Umbilical cord (tissue), 2 donors: Measurements from ENCODE around the gene KCNN3. TPM values are rescaled to one million over a fixed set of nuclear protein-coding genes. Genes with fewer than 3 reads are reported as not detected.

Source experiments
- DNase-seq: peaks from one replicate; pipeline ENCODE4 v3.0.0-alpha.2; 2015; ENCODE audit warnings: low spot score
- total RNA-seq: library from RNA; depleted of rRNA; stranded (reverse); fragments of >200 nt; gene quantifications from one replicate; pipeline ENCODE4 v1.2.3, GENCODE V29; 2014; ENCODE audit warnings: low replicate concordance; ENCODE audit not compliant: insufficient read depth

The KCNN3 gene
- total RNA-seq, 1 donor from 2014 or later = 1.9 TPM

GRCh38 chr1:154880671-154881070 lies 10.6 kb upstream of the KCNN3 start:
- no peak for DNase-seq

DNA sequence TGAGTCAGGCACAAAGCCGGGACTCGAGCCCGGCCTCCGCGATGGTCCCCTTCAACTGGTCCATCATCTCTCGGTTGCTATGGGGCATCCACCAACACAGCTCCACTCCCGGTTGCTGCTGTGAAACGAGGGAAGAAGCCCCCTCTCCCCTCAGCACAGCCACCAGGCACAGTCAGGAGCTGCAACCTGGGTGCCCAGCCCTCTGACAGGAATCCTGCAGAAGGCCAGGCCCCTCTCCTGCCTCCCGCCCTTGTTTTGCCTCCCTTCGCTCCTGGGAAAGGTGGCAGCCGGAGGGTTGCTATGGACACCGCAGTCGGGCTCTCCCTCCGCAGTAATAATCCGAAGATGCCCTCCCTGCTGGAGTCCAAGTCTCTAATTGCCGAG lies 8.9 kb upstream of the KCNN3 start:
- DNase-seq = no peak

DNA sequence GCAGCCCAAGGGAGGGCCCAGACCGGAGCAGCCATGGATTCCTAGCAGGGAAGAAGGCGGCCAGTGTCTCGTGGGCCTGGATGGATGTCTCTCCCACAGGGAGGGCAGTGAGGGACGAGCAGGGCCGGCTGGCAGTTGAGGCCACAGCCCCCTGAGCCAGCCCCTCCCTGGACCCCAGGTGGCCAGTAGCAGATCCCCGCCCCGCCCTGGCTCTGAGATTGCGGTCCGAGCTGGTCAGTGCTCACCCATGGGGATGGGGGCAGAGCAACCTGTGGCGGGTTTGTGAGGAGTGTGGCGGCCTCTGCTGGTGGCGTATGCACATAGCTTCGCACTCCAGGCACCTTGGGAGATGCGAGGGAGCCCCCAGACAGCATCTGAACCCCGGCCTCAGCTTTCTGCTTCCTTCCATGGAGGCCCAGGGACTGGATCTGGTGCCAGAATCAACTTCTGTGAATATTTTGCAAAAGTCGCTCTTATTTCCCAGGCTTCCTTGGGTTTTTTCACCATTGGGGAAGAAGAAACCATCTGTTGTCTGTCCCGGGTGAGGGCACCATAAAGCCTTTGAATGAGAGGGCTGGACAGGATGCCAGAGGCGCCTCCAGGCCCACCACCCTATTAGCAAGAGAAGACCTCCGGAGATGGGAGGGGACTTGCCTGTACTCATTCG lies 8.4 kb upstream of the KCNN3 start:
- DNase-seq = peak; percentile 73

DNA sequence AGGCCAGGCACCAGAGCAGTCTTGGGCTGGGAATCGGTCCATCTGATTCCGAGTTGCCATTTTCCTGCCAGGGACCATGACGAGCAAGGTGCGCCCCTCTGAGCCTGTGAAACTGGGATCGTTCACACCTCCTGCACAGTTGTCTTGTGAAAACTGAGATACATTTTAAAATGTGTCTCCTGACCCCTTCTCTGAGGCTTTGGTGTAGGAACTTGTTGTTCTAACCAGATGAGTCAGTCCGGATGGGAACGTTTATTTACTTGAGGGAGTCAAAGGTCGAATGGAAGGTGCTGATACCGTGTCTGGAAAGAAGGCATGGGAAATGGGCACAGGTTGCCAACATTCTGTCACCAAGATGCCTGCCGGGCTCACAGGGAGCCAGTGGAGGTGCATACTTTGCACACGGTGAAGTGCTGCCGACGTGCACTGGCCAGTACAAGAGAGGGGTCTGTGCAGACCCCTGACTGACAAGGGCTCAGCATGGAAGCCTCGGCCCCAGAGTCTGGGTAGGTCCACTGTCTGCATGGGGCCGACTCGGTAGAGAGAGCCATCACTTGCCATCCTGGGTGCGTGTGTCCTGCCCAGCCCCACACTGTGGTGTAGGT lies 7.4 kb upstream of the KCNN3 start:
- DNase-seq = no peak

- no peak for DNase-seq
Observed at GRCh38 chr1:154876842-154877369, 6.8 kb upstream of the KCNN3 start.

- no peak for DNase-seq
Observed at GRCh38 chr1:154874465-154874864, 4.4 kb upstream of the KCNN3 start.

DNA sequence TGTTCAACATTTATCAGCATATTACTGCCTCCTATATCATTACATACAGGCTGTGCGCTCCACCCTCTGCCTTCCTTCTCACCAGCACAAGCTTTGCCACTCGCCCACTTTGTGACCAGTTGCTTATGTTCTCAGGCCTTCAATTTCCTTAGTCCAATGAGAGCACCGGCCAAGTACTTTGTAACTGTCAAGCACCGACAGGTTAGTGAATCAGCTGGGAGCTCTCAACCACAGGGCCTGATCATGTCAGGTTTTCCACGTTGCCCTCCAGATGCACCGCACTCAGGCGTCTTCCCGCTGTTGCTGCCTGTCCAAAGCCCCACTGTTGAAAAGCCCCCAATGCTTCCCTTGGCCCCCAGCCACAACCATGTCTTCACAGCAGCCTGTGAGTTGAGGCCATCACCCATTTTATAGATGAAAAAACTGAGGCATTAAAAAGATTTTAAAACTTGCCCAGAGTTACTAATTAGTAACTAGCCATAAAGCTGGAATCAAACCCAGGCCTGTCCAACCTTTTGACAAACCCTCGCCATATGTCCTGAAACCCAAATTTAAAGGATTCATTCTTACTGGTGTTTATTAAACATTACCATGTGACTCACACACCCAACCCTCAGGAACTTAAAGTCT lies 3.4 kb upstream of the KCNN3 start:
- DNase-seq = no peak

DNA sequence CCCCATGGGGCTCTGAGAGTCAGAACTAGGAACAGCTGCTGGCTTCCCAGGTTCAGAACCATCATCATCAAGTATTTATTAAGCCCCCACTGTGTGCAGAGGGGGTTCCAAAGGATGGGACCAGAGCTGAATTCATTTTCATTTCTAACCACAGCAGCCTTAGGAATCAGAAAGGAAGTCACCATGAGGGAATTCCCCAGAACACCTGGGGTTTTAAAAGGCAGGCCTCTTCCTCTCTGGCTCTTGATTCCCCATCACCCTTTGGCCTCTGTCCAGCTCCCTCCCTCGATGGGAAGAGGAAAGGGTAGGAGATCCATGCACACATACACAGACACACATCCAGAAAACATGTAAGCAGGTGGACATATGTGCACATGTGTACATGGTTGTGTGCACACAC lies 1.3 kb upstream of the KCNN3 start:
- no peak for DNase-seq

- no peak for DNase-seq
Observed at GRCh38 chr1:154870734-154871133, 653 bp upstream of the KCNN3 start.

GRCh38 chr1:154869351-154870114 lies 548 bp downstream of the KCNN3 start:
- DNase-seq = peak; percentile 74

GRCh38 chr1:154867841-154868605 lies 2.1 kb downstream of the KCNN3 start:
- no peak for DNase-seq

DNA sequence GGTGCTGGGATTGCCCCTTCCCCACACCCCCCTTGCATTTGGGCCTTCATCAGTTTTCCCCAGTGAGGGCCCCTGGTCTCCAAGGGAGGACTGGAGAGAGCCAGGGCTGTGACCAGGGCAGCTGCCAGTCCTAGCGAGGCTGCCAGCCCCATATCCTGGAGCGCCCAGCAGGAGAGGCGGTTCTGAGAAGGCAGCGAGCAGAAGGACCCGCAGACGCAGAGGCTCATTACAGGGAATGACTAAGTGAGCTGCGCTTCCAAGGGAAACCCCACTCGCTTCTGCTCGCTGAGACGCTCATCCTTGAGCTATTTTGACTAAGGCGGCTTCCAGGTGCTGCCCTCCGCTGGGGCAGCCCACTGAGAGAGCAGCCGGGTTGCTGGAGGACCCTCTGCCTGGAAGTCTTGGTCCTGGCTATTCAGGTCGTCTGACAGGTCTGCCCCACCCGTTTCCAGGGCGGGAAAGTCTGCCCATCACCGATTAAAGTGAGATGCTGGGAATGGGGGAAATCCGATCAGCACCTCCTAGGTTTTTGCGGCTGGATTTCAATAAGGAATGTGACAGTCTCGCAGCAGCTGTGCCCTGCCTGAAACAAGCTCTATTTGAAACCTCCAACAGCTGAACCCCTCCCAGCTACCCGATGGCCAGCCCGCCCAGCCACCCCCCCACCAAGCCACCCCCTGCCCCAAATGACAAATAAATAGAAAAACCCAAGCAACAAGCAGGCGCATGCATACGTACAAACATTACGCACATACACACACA lies 2.8 kb downstream of the KCNN3 start:
- peak; percentile 71 for DNase-seq

DNA sequence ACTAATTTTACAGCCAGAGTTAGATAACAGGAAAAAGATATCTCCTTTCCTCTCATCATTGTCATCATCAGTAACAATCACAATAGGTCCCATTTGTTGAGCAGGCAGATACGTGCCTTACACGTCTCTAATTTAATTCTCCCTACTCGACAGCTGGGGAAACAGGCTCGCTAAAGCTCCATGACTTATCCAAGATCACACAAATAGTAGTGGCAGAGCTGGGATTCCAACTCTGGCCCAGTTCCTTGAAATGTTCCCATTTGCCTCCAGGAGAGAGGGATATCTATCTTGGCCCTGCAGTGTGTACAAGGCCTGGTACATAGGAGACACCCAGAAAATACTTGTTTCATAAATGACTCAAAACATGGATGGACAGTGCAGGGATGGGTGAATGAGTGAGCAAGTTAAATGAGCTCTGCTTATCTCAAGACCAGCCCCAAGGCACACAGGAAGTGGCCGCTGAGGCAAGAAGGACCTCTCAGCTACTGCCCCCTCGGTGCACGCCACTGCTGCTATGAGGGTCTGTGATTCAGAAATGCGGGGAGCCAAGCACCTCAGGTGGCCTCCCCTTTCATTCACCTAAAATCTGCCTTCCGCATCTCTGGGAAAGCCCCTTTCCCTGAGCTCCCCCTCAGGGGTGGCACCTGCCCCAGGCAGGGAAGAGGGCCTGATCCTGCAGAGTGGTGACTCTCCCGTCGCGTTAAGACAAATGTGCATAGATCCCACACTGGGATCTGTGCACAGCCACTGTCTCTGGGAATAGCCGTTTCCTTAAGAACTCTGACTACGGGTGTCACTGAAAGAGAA lies 3.6 kb downstream of the KCNN3 start:
- no peak for DNase-seq

GRCh38 chr1:154865442-154866256 lies 4.4 kb downstream of the KCNN3 start:
- DNase-seq = no peak

DNA sequence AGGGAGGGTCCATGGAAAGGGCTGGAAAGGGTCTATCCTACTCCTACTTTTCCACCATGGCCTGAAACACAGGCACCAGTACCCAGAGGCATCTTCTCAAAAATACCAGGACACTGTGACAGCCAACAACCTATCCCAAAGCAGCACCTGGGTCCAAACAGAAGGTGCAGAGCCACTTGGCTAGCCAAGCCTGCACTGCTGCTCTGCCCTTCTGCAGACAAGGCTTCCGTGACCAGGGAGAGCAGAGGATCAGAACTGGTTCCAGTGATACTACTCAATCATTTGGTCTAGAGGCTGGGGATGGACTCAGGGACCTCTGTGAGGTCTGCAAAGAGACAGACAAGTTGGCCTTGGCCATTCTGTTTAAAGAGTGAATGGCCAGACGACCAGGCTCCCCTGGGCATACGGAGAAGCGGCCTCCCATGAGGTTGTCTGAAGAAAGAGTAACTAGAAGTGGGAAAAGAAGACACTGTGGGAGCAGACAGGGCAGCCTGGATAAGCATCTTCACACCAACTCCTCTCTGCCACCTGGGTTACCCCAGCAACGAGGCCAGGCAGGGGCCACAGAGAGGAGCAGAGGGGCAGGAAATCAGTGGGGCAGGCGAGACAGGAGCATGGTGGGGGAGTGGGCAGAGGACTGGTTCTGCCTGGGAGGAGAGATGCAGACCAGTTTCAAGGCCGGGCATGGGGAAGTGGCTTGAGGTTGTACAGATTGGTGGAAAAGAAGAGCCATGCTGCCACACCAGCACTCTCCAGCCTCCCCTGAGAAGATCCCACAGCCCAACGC lies 5.7 kb downstream of the KCNN3 start:
- no peak for DNase-seq

DNA sequence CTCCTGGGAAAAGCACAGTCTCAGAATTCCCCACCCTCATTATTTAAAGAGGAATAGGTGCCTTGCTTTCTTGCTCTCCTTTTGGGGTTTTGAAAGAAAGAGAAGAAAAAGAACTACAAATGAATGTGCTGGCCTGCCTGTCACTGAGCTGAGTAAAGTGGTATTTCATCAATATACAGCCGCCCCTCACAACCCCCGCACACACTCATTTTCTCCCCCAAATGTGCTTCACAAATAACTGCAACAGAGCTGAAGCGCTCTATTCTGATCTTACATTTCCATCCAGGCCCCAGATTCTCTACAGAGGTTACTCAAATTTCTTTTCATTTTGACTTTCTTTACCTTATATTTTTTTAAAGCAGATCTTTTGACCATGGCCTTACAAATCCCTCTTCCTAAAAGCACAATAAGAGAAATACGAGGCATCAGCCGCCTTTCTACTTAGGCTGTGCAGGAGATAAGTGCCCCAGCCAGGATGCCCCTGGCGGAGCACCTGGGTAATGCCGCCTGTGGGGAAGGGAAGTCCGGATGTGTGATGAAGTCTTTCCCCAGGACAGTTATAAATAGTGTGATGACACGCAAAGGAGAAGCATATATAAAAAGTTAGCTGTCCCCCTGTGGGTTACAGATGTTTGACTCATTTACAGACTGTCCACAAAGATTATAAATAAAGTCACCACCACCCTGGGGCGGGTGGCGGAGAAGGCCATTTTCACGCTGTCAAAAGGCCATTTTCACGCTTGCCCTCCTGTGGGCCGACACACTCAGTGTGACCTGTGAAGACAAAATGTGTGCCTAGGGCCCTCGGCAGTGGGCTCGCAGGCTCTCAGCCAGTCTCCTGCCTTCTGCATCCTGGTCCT lies 6.5 kb downstream of the KCNN3 start:
- no peak for DNase-seq

DNA sequence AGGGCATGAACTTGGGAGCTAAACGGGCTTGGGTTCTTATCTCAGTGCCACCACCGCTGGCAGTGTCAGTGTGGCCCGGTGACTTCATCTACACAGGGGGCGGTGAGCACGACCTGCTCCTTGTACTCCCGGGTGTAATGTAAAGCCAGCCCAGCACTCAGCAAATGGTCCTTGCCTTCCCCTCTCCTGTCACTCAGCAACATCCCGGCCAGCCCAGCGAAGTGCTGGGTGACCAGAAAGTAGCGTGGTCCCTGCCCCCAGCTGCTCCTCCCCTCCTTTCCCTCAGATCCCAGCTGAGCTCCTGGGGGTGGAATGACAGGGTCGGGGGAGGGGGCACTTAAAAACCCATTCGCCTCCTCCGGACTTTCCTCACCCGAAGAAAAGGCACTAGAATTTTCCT lies 7.2 kb downstream of the KCNN3 start:
- no peak for DNase-seq
